Stimulated activated CD8-positive, alpha-beta memory T cell treated with anti-CD3 and anti-CD28 coated beads, Interleukin-15, amount 100 ng/mL, for 48 hours (primary cell): ENCODE results near the gene OR8K3.

Experiments
- DNase-seq, 2 donors: peaks; one replicate each; pipeline ENCODE4 v3.0.0-alpha.2; 2020; ENCODE audit warnings: low read depth in 2 of 2

Gene OR8K3

GRCh38 chr11:56314844-56315243 lies at the start of gene OR8K3:
Gene OR8K3 (plus strand): TSS chr11:56315144. CDS start chr11:56318307, 3,163 bp downstream.
- no peak for DNase-seq

DNA sequence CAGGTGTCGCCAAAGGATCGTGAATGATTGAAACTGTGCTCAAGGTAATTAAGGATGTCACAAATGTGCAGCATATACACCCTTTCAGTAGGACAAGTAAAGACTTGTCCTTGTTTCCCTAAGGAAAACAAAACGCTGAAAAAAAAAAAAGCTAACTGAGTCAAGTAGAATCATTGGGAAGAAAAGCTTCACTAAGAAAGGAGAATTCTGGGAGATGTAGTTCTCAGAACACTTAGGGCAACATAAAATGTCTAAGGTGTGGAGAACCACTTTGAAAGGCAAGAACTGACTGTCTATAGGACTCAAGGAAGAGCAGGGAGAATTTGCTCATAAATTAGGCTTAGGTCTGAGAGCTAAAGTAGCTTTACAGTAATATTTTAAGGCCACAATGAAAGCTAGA lies 43.9 kb upstream of the OR8K3 start:
- DNase-seq = no peak

DNA sequence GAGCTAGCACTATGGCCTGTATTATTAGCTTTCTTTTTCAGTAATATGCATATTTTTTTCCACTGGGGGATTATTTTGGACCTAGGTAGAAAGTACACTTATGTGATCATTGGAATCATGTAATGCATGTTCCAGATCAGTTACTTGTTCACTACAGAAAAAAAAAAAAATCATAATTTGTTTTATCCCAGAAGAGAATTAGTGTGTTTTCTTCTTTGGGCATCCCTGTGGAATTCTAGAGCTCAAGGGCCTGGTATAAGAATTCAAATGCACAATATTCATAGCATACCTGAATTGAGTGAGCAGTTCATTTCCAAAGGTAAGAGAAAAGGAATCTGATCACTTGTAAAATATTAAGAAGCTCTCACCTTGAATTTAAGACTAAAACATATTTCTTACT lies 41.1 kb upstream of the OR8K3 start, which contains the start of gene OR5T1:
OR5T1 (plus strand) TSS at position 301 of the 400 bp plus-strand sequence. CDS start 1,485 bp downstream, outside the sequence.
- DNase-seq = no peak

GRCh38 chr11:56292154-56292553 lies 22.8 kb upstream of the OR8K3 start, which contains the start of gene OR8H1:
Gene OR8H1 (minus strand): TSS chr11:56292254. CDS start chr11:56291062, 1,192 bp downstream.
- DNase-seq = no peak

DNA sequence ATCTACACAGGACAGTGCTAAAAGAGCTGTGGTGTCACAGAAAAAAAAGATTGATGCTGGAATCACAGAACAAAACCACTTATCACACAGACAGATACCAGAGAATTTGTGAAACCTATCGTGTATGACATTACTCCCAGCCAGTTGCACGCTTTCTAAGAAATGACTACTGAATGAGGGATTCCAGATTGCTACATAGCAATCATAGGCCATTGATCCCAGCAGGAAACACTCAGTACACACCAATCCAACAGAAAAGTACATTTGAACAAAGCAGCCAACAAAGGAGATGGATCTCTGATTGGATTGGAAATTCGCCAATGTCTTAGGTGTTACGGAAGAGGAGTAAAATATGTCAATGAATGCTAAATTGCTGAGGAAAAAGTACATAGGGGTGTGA lies 18.0 kb upstream of the OR8K3 start:
- no peak for DNase-seq

- no peak for DNase-seq
These were observed 7.1 kb upstream of the OR8K3 start for GRCh38 chr11:56307836-56308235.

DNA sequence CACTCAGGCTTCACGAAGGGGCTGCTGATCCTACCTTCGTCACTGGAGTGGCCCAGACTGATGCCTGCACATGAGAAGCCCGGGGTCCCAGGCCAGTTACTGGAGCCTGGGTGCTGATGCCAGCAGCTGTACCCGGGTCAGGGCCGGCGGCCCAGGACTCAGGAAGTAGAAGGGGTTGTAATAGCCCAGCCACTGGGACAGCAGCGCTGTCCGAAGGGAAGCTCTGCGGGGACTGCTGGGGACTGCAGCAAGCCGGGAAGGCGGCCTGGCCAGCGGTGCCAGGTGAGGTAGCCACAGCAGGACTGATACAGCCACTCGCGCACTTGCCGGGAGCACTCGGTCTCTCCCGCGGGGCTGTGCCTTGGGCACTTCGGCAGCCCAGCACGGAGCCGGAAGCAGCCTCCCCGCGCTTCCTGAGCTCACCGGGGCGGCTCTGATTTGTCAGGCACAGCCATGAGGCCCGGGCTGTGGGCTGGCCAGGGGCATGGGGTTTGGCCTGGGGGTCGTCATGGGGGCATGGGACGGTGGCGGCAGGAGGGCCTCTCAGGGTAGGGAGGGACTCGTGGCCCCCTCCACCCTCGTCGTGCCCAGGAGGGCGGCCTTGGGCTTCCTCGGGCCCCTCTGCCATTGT lies 17.0 kb downstream of the OR8K3 start:
- no peak for DNase-seq

- DNase-seq = no peak
These were observed 18.2 kb downstream of the OR8K3 start for GRCh38 chr11:56333156-56333555.

DNA sequence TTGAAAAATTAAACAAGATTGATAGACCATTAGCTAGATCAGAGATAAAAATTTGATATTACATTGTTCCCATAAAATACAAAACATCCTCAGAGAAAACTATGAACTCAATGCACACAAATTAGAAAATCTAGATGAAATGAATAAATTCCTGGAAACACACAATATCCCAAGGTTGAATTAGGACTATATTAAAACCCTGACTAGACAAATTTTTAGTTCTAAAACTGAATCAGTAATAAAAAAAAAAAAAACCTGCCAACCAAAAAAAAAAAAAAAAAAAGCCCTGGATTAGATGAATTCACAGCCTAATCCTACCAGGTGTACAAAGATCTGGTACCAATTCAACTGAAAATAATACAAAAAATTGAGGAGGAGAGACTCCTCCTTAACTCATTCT lies 25.3 kb downstream of the OR8K3 start:
- no peak for DNase-seq

DNA sequence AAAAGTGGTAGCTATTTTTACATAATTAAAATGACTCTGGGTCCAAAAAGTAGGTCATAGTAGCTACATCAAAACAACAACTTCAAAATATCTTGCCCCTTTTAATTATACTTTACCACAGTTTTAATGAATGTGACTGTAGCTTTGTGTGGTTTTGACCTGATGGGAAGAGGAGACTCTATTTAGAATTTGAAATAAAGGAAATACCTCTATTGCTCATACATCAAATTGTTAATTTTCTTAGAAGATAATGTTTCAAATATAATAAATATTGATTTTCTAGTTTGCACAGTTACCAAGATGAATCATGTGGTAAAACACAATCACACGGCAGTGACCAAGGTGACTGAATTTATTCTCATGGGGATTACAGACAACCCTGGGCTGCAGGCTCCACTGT lies 30.8 kb downstream of the OR8K3 start, which contains the start of gene OR8K1:
OR8K1 (plus strand) TSS at position 301 of the 400 bp plus-strand sequence; CDS start at position 301, 0 bp downstream.
- no peak for DNase-seq

DNA sequence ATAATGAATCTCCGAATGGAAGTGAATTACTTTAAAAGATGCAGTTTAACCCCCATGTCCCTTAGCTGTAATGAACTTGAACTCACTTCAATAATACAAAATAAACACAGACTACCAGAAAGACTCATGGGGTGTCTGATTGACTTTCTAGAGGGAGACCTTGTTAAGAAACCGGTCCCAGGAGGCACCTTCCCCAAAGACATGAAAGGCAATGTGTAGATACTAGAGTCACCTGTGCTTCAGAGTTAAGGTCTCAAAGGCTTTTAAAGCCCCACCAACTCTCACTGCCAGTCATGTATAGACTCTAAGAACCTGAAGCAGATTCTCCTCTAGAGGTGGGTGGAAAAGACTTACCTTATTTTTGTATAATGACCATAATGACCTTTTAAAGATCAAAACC lies 39.0 kb downstream of the OR8K3 start, which contains the start of gene OR8J1:
OR8J1 (plus strand) TSS at position 301 of the 400 bp plus-strand sequence. CDS start 5,956 bp downstream, outside the sequence.
- DNase-seq = no peak
